Right lobe of liver (tissue), 6 donors: ENCODE measurements around the gene PRSS2. TPM values are rescaled to one million over a fixed set of nuclear protein-coding genes. Genes with fewer than 3 reads are reported as not detected.
A peak's percentile ranks its signal among the peaks of the same experiment; 100 is the strongest.

Source experiments
- ATAC-seq, 4 donors: fragments of 200-7000 bp; cut with Tn5 transposase; one replicate each; pipeline ENCODE4 v1.9.1; 2020; ENCODE audit warnings: mild to moderate bottlenecking in 4 of 4, moderate library complexity in 4 of 4
- DNase-seq, 3 donors: peaks; one replicate each; pipeline ENCODE4 v3.0.0-alpha.2; 2020
- H3K27ac ChIP-seq, 3 donors: fragments of 200-600 bp; one replicate each; pipeline ENCODE4 v1.8.0; 2022
- H3K27me3 ChIP-seq, 2 donors: fragments of 200-600 bp; one replicate each; pipeline ENCODE4 v1.8.0; 2022
- H3K36me3 ChIP-seq, 4 donors: fragments of 200-600 bp; sonication (generic) in 1 of 4; one replicate each; pipeline versions ENCODE4 v1.5.1 to v1.8.0; 2017 to 2022; ENCODE audit warnings: control low read depth in 1 of 4
- H3K4me1 ChIP-seq, 4 donors: fragments of 200-600 bp; sonication (generic) in 1 of 4; one replicate each; pipeline versions ENCODE4 v1.5.1 to v1.8.0; 2017 to 2022; ENCODE audit warnings: control low read depth in 1 of 4
- H3K4me3 ChIP-seq, 3 donors: fragments of 200-600 bp; one replicate each; pipeline ENCODE4 v1.8.0; 2022
- H3K9me3 ChIP-seq, 4 donors: fragments of 200-600 bp; sonication (generic) in 1 of 4; one replicate each; pipeline versions ENCODE4 v1.5.1 to v1.8.0; 2017 to 2022; ENCODE audit warnings: control low read depth in 1 of 4
- CTCF ChIP-seq, 4 donors: fragments of 200-600 bp in 3 of 4; fragments of 450-650 bp in 1 of 4; IDR thresholded peaks; one replicate each; pipeline versions ENCODE4 v1.5.1 to v1.8.0; 2016 to 2022; ENCODE audit warnings: antibody characterized with exemption in 4 of 4, mild to moderate bottlenecking in 2 of 4
- POLR2A ChIP-seq: fragments of 450-650 bp; IDR thresholded peaks from one replicate; pipeline ENCODE4 v1.6.1; 2017; ENCODE audit warnings: antibody characterized with exemption, mild to moderate bottlenecking
- WGBS: methylation state at CpG from one replicate; pipeline ENCODE4 v1.1.6; 2018; ENCODE audit warnings: low coverage, low lambda C conversion rate; ENCODE audit not compliant: insufficient coverage; ENCODE audit errors: missing lambda C conversion rate; 5-methylcytosine and 5-hydroxymethylcytosine counted together
- intact Hi-C, 2 donors: fragments of 100-400 bp; cut with DNase I; formaldehyde crosslinking; loops; one replicate each; pipeline versions ENCODE4 v1.11.2 to v1.14.1; 2022
- total RNA-seq, 6 experiments: library from RNA; depleted of rRNA in 2 of 6; stranded (reverse); fragments of >200 nt in 2 of 6; fragmentation: NEBNext Ultra II Directional in 3 of 6; extraction: Animal tissue kit (Norgen Biotek cat#: 25700) in 3 of 6; gene quantifications; one replicate each; pipeline versions ENCODE4 v1.1.0 to v1.2.4, GENCODE V29; 2016 to 2023
- donor health status: DM: no; HTN: yes; CAD: no.
- donor health status: DM: no; HTN: no; CAD: no.
- donor health status: DM: no; HTN: no; CAD: no.
- donor health status: DM: no; HTN: yes; CAD: no.
- donor health status: DM: no; HTN: yes; CAD: no.

The PRSS2 gene
- total RNA-seq, 6 experiments from 2014 or later: 0.26 TPM; not detected in 5

GRCh38 chr7:142795339-142795863, 24.6 kb downstream of the PRSS2 start:
- peaks cover 0 to 16% (median 0%) of the 10 kb centered on the region in 4 donors for H3K4me1 ChIP-seq
- WGBS: 45% methylated on average over 5 of the region's 5 CpGs
- H3K27me3 ChIP-seq: peaks cover 0 to 14% of the 10 kb centered on the region in 2 donors
- H3K4me3 ChIP-seq: no peak overlapping the region
- DNase-seq (peak in 1 of 3 donors; percentile 33), ATAC-seq (no peak)
- H3K9me3 ChIP-seq: no peaks in the 10 kb centered on the region
- intact Hi-C loops: no loop called here
- no peak for TF ChIP-seq POLR2A
- no peak for TF ChIP-seq CTCF (IDR thresholded peaks at IDR 0.05)
- no peaks in the 10 kb centered on the region for H3K36me3 ChIP-seq
- no peak overlapping the region for H3K27ac ChIP-seq

GRCh38 chr7:142796001-142796500, 25.3 kb downstream of the PRSS2 start:
- Histone ChIP-seq H3K36me3 (no peaks in the 10 kb centered on the region), H3K27ac (peak overlapping the region in 2 of 3 donors; percentile 18 to 39), H3K4me1 (peaks cover 0 to 16% (median 0%) of the 10 kb centered on the region in 4 donors), H3K4me3 (peak overlapping the region in 1 of 3 donors; percentile 35), H3K9me3 (no peaks in the 10 kb centered on the region), H3K27me3 (peaks cover 0 to 14% of the 10 kb centered on the region in 2 donors)
- 17% methylated on average over 9 of the region's 9 CpGs for WGBS
- intact Hi-C loops: no loop called here
- no peak for ATAC-seq
- peak in 1 of 3 donors; percentile 10 for DNase-seq
- no peak for TF ChIP-seq CTCF (IDR thresholded peaks at IDR 0.05)
- TF ChIP-seq POLR2A: no peak

GRCh38 chr7:142796501-142797390, 26.0 kb downstream of the PRSS2 start:
- DNase-seq: no peak
- no peaks in the 10 kb centered on the region for H3K36me3 ChIP-seq
- H3K27me3 ChIP-seq: peaks cover 0 to 14% of the 10 kb centered on the region in 2 donors
- H3K27ac ChIP-seq: peak overlapping the region in 2 of 3 donors; percentile 18 to 39
- peak; percentile 12 to 25 (median 20) for ATAC-seq
- peak overlapping the region in 2 of 3 donors; percentile 11 to 35 for H3K4me3 ChIP-seq
- no peaks in the 10 kb centered on the region for H3K9me3 ChIP-seq
- H3K4me1 ChIP-seq: peaks cover 0 to 16% (median 0%) of the 10 kb centered on the region in 4 donors
- WGBS: 3% methylated on average over 22 of the region's 74 CpGs
- TF ChIP-seq CTCF (IDR thresholded peaks at IDR 0.05) (no peak), POLR2A (no peak)
- intact Hi-C loops: no loop called here

GRCh38 chr7:142797391-142798377, 26.9 kb downstream of the PRSS2 start:
- WGBS: 9% methylated on average over 22 of the region's 33 CpGs
- Histone ChIP-seq H3K27ac (peak overlapping the region in 2 of 3 donors; percentile 18 to 39), H3K9me3 (no peaks in the 10 kb centered on the region), H3K4me3 (peak overlapping the region in 2 of 3 donors; percentile 11 to 35), H3K27me3 (peaks cover 0 to 14% of the 10 kb centered on the region in 2 donors), H3K4me1 (peaks cover 0 to 16% (median 0%) of the 10 kb centered on the region in 4 donors), H3K36me3 (no peaks in the 10 kb centered on the region)
- TF ChIP-seq POLR2A (no peak), CTCF (IDR thresholded peaks at IDR 0.05) (no peak)
- peak; percentile 20 to 33 (median 26) for ATAC-seq
- no peak for DNase-seq
- intact Hi-C loops: no loop called here
